GM20000 (cell line): ENCODE results near the gene AP3B1.

Experiments used
- DNase-seq: peaks from one replicate; pipeline ENCODE4 v3.0.0; 2012; ENCODE audit warnings: low spot score
- TF ChIP-seq, protein P1 (sequence below): IDR thresholded peaks from 2 replicates; pipeline ENCODE4 v1.5.1; 2012; ENCODE audit warnings: mild to moderate bottlenecking, control low read depth; ENCODE audit errors: extremely low read depth, missing control alignments

Gene AP3B1

GRCh38 chr5:77990020-77990419 lies 304.5 kb downstream of the AP3B1 start:
- DNase-seq = no peak

DNA sequence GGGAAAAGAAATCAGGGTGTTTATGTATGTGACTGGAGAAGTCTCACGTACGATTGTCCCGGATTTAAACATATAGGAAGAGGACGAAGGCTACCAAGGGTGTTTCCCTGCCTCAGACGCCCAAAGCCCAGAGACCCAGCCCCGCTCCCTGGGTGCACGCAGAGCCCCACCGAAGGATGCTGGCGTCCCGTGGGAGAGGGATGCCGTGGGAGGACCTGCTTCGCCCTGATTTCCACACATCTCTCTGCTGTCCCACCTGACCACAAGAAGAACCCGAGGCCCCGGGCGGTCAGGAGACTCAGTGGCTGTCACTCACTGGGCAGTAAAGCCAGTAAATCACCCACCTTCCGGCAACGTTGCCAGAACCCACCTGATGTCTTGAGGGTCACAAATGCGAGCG lies 306.5 kb downstream of the AP3B1 start:
- no peak for DNase-seq
- TF ChIP-seq, protein P1, sequence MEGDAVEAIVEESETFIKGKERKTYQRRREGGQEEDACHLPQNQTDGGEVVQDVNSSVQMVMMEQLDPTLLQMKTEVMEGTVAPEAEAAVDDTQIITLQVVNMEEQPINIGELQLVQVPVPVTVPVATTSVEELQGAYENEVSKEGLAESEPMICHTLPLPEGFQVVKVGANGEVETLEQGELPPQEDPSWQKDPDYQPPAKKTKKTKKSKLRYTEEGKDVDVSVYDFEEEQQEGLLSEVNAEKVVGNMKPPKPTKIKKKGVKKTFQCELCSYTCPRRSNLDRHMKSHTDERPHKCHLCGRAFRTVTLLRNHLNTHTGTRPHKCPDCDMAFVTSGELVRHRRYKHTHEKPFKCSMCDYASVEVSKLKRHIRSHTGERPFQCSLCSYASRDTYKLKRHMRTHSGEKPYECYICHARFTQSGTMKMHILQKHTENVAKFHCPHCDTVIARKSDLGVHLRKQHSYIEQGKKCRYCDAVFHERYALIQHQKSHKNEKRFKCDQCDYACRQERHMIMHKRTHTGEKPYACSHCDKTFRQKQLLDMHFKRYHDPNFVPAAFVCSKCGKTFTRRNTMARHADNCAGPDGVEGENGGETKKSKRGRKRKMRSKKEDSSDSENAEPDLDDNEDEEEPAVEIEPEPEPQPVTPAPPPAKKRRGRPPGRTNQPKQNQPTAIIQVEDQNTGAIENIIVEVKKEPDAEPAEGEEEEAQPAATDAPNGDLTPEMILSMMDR = no peak

More at GRCh38 chr5:77990020-77990419, 304.5 kb downstream of the AP3B1 start:
- TF ChIP-seq, protein P1 = no peak

DNA sequence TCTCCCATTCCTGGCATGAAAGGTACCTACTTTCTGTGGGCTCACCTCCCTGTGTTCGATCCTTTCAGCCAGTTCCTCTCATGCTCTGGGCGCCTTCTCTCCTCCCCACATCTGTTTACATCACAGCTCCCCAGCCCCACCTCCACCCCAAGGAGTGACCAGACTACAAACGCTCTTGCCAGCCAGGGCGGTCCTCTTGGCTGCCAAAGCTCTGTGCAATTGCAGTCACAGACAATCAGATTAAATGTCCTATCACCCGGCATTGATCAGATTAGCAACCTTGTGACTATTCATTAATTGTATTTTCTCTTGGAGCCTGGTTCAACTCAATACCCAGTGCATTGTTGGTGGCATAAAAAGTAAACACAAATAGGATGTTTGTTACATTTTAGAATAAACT lies 307.2 kb downstream of the AP3B1 start:
- TF ChIP-seq, protein P1 = no peak
- no peak for DNase-seq

- TF ChIP-seq, protein P1 = no peak
Observed at GRCh38 chr5:77986261-77986660, 308.2 kb downstream of the AP3B1 start.

DNA sequence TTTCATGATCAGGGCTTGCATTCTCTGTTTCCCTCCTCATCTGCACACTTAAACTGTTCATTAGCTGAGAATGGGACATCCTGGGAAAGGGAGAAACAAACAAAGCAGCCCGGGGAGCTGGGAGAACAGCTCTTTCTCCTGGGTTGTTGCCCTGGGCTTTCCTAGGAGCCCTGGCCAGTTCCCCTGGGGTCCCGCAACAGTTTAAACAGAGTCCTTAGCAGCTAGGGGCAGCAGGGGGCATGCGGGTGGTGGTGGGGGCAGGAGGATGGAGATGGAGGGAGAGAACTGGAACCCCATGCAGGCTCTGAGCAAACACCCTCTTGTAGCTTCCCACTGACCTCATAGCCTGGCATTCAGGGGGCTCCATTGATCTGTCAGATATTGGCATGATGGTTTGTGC lies 309.3 kb downstream of the AP3B1 start:
- TF ChIP-seq, protein P1 = no peak
- DNase-seq = no peak

More at GRCh38 chr5:77986261-77986660, 308.2 kb downstream of the AP3B1 start:
- no peak for DNase-seq

- TF ChIP-seq, protein P1 = no peak
- no peak for DNase-seq
Observed at GRCh38 chr5:77984587-77984986, 309.9 kb downstream of the AP3B1 start.

- TF ChIP-seq, protein P1 = no peak
- no peak for DNase-seq
Observed at GRCh38 chr5:77983482-77984199, 310.9 kb downstream of the AP3B1 start.
